HG02571 (cell line): ENCODE measurements around the gene KHDC4.
"Not testable (repeated sequence)": the region's sequence is repeated elsewhere in the genome, so short reads cannot be mapped to it uniquely, and the experiment has no call there.

Experiments used
- ATAC-seq: cut with Tn5 transposase; IDR thresholded peaks from one replicate; pipeline ENCODE4 v1.9.1; 2021; ENCODE audit warnings: mild to moderate bottlenecking, moderate library complexity; ENCODE audit not compliant: unreplicated experiment

Gene KHDC4

DNA sequence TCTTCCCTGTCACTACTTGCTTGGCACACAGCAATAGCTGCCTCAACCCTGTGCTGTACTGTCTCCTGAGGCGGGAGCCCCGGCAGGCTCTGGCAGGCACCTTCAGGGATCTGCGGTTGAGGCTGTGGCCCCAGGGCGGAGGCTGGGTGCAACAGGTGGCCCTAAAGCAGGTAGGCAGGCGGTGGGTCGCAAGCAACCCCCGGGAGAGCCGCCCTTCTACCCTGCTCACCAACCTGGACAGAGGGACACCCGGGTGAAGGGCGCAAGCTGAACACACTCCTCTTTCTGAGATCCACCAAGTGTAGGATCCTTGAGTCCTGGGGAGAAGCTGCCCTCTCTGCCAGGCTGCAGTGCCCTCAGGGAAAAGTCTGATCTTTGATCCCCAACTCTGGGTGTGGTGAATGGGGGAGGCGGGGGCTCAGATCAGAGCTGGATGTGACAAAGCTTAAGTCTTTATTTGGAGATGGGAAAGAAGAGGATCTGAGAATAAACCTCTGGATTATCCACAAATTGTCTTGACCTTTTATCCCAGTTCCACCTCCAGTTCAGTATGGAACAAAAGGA, 8.4 kb upstream of the KHDC4 start:
- no peak for ATAC-seq

DNA sequence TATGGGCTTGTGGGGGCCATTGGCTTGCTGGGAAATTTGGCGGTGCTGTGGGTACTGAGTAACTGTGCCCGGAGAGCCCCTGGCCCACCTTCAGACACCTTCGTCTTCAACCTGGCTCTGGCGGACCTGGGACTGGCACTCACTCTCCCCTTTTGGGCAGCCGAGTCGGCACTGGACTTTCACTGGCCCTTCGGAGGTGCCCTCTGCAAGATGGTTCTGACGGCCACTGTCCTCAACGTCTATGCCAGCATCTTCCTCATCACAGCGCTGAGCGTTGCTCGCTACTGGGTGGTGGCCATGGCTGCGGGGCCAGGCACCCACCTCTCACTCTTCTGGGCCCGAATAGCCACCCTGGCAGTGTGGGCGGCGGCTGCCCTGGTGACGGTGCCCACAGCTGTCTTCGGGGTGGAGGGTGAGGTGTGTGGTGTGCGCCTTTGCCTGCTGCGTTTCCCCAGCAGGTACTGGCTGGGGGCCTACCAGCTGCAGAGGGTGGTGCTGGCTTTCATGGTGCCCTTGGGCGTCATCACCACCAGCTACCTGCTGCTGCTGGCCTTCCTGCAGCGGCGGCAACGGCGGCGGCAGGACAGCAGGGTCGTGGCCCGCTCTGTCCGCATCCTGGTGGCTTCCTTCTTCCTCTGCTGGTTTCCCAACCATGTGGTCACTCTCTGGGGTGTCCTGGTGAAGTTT, 7.8 kb upstream of the KHDC4 start:
- ATAC-seq: no peak

DNA sequence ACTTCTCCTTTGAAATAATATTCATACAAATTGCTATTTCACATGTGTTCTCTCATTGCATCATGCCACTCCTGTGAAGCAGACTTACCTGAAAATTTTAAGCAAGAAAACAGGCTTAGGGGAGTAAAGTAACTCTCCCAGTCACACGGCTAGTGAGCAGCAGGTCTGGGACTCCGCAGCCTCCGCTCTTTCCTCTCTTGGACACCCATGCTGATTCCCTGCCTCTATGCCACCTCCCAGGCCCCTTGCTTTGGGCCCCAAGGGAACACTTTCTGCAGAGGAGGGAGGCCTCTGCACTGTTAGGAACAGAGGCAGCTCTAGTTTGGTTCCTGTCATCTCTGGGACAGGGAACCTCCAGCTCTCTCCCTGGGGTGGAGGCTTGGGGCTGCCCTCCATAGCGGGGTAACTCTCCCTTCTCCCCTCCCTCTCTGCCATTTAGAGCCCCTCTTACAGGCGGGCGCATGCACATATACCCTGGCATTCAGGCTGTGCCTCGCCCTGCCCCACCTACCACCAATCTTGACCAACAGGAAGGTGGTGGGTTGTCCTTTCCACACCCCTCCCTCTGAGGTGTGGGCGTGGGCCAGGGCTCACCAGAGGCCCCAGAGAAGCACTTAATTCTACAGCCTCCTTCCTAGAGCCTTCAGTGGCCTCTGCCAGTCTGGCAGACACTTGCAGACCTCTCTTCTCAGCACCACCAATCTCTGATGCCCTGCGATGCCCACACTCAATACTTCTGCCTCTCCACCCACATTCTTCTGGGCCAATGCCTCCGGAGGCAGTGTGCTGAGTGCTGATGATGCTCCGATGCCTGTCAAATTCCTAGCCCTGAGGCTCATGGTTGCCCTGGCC, 7.0 kb upstream of the KHDC4 start, which contains the start of gene RXFP4:
RXFP4 (plus strand) TSS at position 646 of the 852 bp plus-strand sequence; CDS start at position 718, 72 bp downstream.
- ATAC-seq: no peak

DNA sequence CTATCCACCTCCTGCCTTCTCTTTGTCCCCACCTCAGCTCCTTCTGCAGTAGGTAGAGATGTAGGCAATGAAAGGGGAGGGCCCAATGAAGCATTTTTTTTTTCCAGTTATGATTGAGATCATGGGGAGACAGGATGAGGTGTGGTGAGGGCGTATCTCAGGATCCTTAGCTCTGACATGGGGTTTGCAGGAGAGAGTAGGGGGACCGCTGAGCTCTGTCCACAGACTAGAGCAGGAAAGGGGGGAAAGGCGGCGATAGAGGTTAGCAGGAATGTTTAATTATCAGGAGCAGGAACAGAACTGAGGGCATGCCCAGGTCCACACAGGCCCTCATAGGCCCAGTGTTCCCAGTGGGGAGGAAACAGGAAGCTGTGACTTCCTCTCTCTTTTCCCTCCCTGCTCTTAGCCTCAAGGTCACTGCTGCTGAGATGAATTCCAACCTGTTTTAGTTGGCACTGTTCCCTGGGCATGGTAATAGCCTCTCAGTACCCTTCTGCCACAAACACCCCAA, 6.3 kb upstream of the KHDC4 start:
- ATAC-seq: no peak

DNA sequence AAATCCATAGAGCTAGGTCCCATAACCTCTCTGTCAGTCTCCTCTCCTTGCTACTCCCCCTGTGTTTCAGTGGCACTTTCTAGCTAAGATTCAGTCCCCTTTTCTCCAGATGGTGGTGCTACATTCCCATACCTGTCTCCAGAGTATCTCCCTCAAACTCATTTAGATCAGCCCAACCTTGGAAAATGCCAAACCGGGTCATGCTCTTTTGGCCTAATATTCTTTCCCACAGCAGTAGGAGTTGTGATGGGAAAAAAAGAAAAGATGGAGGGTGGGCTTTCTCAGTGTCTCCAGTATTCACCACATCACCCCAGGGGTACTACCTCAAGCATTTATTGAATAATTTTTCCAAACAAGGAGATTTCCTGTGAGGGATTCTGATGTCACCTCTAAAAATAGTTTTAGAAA, 4.0 kb upstream of the KHDC4 start:
- ATAC-seq: no peak

DNA sequence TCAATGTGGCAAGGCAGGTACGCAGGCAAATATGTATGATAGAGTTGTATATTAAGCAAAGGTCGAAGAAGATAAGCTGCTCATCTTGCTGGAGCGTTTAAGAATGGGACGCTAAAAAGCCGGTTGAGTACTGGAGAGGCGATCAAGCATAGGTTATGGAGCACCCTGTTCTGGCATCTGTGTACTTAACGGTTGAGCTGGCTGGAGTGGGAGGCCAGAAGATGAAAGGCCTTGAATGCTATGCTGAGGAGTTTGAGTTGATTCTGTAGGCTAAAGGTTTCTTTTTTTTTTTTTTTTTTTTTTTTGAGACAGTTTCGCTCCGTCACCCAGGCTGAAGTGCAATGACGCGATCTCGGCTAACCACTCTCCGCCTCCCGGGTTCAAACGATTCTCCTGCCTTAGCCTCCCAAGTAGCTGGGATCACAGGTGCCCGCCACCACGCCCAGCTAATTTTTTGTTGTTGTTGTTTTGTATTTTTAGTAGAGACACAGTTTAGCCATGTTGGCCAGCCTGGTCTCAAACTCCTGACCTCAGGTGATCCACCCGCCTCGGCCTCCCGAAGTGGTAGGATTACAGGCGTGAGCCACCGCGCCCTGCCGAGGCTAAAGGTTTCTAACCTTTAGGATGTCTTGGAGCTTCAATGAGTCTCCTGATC, 850 bp upstream of the KHDC4 start:
- no peak for ATAC-seq

DNA sequence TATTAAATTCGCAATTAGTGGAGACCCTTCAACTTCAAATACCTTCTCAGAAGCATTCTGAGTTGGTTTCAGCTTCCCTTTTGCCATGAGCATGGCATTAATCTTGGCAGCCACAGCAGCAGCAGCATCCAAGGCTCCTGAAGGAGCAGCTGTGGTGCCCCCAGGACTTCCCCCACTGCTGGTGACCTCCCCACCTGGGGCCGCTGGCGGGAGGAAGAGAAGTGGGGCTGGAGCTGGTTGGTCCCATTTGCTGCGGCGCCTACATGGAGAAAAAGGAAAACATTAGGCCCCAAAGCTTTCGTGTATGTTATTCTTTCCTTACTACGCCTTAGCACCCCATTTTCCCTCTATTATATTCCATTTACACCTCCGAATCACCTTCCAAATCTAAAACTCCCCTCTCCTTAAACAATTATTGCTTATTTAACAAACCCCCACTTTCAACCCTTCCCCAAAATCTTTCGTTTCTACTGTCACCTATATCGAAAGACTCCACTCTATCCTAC, 569 bp downstream of the KHDC4 start:
- ATAC-seq: no peak

DNA sequence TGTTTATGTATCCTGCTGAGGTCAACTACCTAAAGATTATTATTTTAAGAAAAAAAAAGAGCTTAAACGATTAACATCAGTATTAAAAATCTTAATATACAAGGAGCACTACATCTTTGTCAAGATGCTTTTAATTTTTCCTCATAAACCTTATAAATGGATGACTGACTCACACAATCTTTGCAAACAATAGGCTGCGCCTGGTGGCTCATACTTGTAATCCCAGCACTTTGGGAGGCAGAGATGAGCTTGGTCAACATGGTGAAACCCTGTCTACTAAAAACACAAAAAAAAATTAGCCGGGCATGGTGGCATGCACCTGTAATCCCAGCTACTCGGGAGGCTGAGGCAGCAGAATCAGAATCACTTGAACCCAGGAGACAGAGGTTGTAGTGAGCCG, 1.7 kb downstream of the KHDC4 start:
- ATAC-seq: no peak

DNA sequence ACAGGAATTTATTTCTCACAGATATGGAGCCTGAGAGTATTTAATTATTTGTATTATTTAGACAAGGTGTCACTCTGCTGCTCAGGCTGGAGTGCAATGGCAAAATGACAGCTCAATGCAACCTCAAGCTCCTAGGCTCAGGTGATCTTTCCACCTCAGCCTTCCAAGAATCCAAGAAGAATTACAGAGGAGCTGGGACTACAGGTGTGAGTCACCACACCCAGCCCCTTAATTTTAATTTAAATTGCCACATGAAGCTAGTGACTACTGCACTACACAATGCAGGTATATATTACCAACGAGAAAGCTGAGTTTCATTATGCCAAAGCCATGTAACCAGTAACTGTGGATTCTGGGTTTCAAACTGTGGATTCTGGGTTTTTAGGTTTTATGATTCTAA, 2.1 kb downstream of the KHDC4 start:
- ATAC-seq: no peak

DNA sequence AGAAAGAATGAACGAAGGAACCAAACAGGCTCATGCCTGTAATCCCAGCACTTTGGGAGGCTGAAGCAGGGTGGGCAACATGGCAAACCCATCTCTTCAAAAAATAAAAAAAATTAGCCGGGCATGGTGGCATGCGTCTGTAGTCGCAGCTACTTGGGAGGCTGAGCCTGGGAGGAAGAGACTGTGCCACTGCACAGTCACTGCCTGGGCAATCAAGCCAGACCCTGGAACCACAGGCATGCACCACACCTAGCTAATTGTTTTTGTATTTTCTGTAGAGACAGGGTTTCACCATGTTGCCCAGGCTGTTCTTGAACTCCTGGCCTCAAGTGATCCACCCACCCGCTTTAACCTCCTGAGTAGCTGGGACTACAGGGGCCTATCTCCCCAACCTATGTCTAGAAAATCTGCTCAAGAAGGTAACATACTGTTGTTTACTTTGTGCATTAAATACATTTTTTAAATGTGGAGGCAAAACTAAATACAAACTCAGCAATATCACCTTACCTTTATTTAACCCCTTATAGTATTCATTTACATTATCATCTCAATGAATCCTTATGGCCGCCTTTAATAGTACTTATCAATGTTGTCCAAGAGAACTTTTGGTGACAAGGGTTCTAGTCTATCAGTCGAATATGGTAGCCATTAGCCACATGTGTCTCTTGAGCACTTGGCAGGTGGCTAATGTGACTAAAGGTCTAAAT, 2.7 kb downstream of the KHDC4 start:
- ATAC-seq: no peak

DNA sequence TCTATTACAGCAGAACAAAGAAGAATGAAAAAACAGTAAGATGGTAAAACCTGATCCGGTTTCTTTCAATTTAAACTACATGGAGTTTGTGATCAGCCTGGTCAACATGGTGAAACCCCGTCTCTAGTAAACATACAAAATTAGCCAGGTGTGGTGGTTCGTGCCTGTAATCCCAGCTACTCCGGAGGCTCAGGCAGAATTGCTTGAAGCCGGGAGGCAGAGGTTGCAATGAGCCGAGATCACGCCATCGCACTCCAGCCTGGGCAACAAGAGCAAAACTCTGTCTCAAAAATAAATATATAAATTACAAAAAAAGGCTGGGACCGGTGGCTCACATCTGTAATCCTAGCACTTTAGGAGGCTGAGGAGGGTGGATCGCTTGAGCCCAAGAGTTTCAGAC, 3.5 kb downstream of the KHDC4 start:
- ATAC-seq: not testable (repeated sequence)

DNA sequence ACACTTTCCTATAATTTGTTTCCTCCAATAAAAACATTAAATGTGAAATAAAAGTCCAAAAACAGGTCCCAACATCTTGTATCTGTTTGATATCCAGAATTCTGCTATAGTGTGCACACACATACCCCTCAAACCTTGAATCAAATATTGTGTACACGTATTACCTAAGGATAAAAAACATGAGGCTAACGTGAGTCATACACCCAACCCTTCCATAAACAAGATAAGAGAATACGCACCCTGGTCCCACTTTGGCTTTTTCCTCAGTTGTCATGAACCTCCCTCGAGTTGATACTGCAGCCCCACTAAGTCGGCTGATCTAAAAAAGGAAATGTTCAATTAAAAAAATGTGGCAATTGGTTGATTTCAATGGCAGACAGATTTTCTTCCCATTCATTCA, 5.2 kb downstream of the KHDC4 start:
- ATAC-seq: no peak

DNA sequence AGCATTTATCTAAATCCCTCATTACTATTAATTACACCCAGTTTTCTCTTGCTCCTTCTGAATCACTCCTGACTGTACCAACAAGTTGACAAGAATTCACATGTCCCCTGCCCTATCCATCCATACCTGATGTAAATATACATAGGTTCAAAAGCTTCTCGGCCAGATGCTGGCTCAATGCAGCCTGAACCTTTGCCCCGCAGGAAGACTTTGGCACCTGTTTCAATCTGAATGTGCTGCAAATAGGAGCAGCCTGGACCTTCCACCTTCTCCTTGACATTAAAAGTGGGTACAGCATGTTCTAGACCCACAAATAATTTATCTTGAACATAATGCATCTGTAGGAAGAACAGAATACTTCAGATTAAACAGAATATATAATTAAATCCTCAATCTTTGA, 8.7 kb downstream of the KHDC4 start:
- ATAC-seq: no peak

DNA sequence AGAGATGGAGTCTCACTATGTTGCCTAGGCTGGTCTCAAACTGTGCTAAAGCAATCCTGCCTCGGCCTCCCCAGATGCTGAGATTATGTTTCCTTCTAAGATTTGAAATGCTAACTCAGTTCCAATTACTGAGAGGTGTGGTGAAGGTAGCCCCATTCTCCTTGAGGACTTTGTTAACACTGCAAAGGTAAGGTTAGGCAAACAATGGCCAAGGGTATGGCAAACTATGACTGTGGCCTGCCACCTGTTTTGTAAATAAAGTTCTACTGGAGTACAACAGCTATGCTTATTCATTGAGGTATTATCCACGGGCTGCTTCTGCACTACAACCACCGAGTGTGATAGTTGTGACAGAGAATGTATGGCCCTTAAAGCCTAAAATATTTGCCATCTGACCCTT, 13.5 kb downstream of the KHDC4 start:
- no peak for ATAC-seq

DNA sequence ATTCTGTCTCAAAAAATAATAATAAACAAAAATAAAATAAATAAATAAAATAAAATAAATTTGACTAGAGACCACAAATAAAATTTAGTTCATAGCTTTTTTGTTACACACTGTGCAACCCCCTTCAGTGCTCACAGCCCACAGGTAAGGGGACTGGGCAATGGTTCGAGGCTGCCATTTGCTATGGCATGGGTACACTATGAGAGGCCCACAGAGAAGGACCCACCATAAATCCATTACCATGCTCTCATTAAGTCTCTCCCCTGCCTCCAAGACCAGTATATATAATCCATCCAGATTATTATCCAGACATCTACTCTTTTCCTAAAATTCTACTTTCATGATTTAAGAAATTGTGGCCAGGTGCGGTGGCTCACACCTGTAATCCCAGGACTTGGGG, 14.4 kb downstream of the KHDC4 start:
- ATAC-seq: no peak

DNA sequence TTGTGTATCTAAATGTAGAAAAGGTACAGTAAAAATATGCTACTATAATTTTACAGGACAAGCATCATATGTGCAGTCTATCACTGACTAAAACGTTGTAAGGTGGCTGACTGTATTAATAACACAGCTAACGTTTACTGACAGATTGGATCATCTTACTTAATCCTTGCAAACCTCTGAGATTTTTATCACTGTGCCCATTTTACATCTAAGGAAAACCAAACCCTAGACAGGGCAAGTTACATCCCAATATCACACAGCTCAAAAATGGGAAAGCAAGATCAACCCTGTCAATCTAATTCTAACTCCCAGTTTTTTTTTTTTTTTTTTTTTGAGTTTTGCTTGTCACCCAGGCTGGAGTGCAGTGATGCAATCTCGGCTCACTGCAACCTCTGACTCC, 15.6 kb downstream of the KHDC4 start:
- no peak for ATAC-seq

DNA sequence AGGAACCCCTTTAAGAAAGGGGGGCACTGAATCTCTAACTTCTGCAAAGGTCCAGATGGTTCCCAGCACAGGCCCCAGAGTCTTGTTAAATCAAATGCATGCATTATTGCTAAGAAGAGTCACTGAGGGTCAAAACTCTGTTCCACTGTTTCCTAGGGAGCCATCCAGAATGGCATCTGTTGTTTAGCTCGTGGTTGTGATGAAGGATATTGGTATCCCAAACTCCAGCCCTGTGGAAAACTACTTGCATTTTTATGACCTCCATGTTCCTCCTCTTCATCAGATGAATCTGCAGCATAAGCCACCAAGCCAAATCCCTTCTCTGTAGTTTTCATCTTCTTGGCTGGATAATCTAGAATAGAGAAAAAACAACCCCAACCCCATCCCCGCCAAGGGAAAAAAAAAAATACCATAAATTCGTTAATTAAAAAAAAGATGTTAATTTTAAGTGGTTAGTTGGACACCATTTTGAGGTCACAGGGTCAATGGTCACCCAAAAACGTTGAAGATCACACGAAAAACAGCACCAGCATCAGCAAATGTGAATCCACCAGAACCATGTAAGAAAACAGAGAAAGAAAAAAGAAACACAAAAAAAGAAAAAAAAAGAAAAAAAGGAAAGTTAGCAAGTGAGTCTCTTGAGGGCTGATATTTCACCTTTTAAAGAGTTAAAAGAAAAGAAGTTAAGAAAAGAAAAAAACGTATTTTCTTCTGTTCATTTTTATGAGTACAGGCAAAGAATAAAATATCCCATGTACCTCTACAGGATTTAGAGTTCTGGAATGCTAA, 20.1 kb downstream of the KHDC4 start:
- no peak for ATAC-seq

DNA sequence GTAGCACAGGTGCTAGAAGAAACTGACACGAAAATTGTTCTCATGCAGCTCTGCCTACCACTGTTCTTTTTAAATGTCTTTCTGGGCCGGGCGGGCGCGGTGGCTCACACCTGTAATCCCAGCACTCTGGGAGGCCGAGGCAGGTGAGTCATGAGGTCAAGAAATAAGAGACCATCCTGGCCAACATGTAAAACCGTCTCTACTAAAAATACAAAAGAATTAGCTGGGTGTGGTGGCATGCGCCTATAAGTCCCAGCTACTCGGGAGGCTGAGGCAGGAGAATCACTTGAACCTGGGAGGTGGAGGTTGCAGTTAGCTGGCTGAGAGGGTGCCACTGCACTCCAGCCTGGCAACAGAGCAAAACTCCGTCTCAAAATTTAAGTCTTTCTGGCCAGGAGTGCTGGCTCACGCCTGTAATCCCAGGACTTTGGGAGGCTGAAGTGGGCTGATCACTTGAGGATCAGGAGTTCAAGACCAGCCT, 22.1 kb downstream of the KHDC4 start:
- ATAC-seq: peak; percentile 15
